SK-N-SH (cell line): ENCODE measurements around the gene TUT7. TPM values are rescaled to one million over a fixed set of nuclear protein-coding genes. Genes with fewer than 3 reads are reported as not detected.

Experiments used
- CTCF ChIA-PET: fragments of 300-600, 350-600 bp; formaldehyde crosslinking; extraction: SDS; loops from one replicate; lab custom pipeline; 2021; lab: Yijun Ruan, JAX
- POLR2A ChIA-PET: fragments of 350-600 bp; sonication (Branson Sonifier 250); formaldehyde crosslinking; extraction: SDS; loops from one replicate; lab custom pipeline; 2020; ENCODE audit warnings: antibody characterized with exemption, inconsistent platforms; lab: Yijun Ruan, JAX
- DNase-seq: peaks from one replicate; pipeline ENCODE4 v3.0.0; 2012
- H2AFZ ChIP-seq: fragments of 200-600 bp; sonication (generic); 2 replicates; pipeline ENCODE4 v1.8.1; 2016; ENCODE audit warnings: antibody characterized with exemption, mild to moderate bottlenecking, low read depth
- H3F3A ChIP-seq: fragments of 200-600 bp; sonication (generic); replicated peaks from 2 replicates; pipeline ENCODE3; 2016; ENCODE audit warnings: antibody characterized with exemption, mild to moderate bottlenecking; ENCODE audit not compliant: insufficient read depth
- H3K27ac ChIP-seq, 2 experiments: fragments of 200-500 bp in 1 of 2; fragments of 200-600 bp in 1 of 2; sonication (Bioruptor generic) in 1 of 2; sonication (generic), shearing (Covaris generic) in 1 of 2; 2 replicates each; pipeline versions ENCODE4 v1.5.1 to v1.6.1; 2014 to 2016; ENCODE audit warnings: low read depth in 2 of 2, inconsistent platforms in 1 of 2, low read length in 1 of 2, mild to moderate bottlenecking in 1 of 2, mixed read lengths in 1 of 2
- H3K27me3 ChIP-seq: fragments of 200-600 bp; sonication (generic), shearing (Covaris generic); 2 replicates; pipeline ENCODE4 v1.6.1; 2016; ENCODE audit warnings: mixed run types; ENCODE audit not compliant: insufficient read depth
- H3K36me3 ChIP-seq, 2 experiments: fragments of 200-500 bp in 1 of 2; fragments of 200-600 bp in 1 of 2; sonication (Bioruptor generic) in 1 of 2; sonication (generic) in 1 of 2; replicated peaks in 1 of 2; 2 replicates each; pipeline versions ENCODE3 to v1.5.1; 2014 to 2016; ENCODE audit warnings: low read length in 1 of 2, mild to moderate bottlenecking in 1 of 2; ENCODE audit not compliant: insufficient read depth in 2 of 2, control insufficient read depth in 1 of 2
- H3K4me1 ChIP-seq, 2 experiments: fragments of 200-500 bp in 1 of 2; fragments of 200-600 bp in 1 of 2; sonication (Bioruptor generic) in 1 of 2; sonication (generic), shearing (Covaris generic) in 1 of 2; 2 replicates each; pipeline versions ENCODE4 v1.5.1 to v1.6.1; 2014 to 2016; ENCODE audit warnings: low read depth in 1 of 2, low read length in 1 of 2, mixed run types in 1 of 2; ENCODE audit not compliant: insufficient read depth in 2 of 2, control insufficient read depth in 1 of 2
- H3K4me2 ChIP-seq: fragments of 200-600 bp; sonication (generic), shearing (Covaris generic); 2 replicates; pipeline ENCODE4 v1.6.1; 2017; ENCODE audit warnings: mixed run types
- H3K4me3 ChIP-seq, 2 experiments: fragments of 200-500 bp in 1 of 2; fragments of 200-600 bp in 1 of 2; sonication (Bioruptor generic) in 1 of 2; sonication (generic), shearing (Covaris generic) in 1 of 2; 2 replicates each; pipeline versions ENCODE4 v1.5.1 to v1.8.1; 2014 to 2016; ENCODE audit warnings: low read depth in 2 of 2, inconsistent platforms in 1 of 2, low read length in 1 of 2, mild to moderate bottlenecking in 1 of 2, mixed read lengths in 1 of 2, moderate library complexity in 1 of 2
- H3K79me2 ChIP-seq: fragments of 200-600 bp; sonication (generic); 2 replicates; pipeline ENCODE4 v1.8.1; 2017; ENCODE audit warnings: mild to moderate bottlenecking; ENCODE audit not compliant: insufficient read depth
- H3K9ac ChIP-seq: fragments of 200-600 bp; sonication (generic); 2 replicates; pipeline ENCODE4 v1.6.1; 2017; ENCODE audit warnings: mixed run types
- H3K9me2 ChIP-seq: fragments of 200-600 bp; sonication (generic); 2 replicates; pipeline ENCODE4 v1.6.1; 2017; ENCODE audit warnings: mixed run types
- H3K9me3 ChIP-seq: fragments of 200-600 bp; sonication (generic); 2 replicates; pipeline ENCODE4 v1.6.1; 2017; ENCODE audit warnings: mixed run types, mild to moderate bottlenecking, moderate library complexity
- H4K20me1 ChIP-seq: fragments of 200-600 bp; sonication (generic); 2 replicates; pipeline ENCODE4 v1.6.1; 2017; ENCODE audit warnings: mild to moderate bottlenecking, mixed run types; ENCODE audit not compliant: insufficient read depth
- EZH2phosphoT487 ChIP-seq: fragments of 200-600 bp; sonication (generic); IDR thresholded peaks from 2 replicates; pipeline ENCODE4 v1.6.1; 2017; ENCODE audit warnings: low read depth, mixed run types, mild to moderate bottlenecking, antibody characterized with exemption, moderate library complexity, borderline replicate concordance
- FOXJ3 ChIP-seq: sonication (generic); formaldehyde crosslinking; IDR thresholded peaks from 2 replicates; pipeline ENCODE4 v1.5.1; 2020; ENCODE audit warnings: mild to moderate bottlenecking, missing genetic modification reagents
- JUND ChIP-seq: IDR thresholded peaks from 2 replicates; pipeline ENCODE4 v1.4.0; 2012
- MEF2A ChIP-seq: IDR thresholded peaks from 2 replicates; pipeline ENCODE4 v1.4.0; 2012; ENCODE audit warnings: low read depth, borderline replicate concordance
- NFIC ChIP-seq: IDR thresholded peaks from 2 replicates; pipeline ENCODE4 v1.4.0; 2012; ENCODE audit warnings: borderline replicate concordance
- NRF1 ChIP-seq: IDR thresholded peaks from 2 replicates; pipeline ENCODE4 v1.6.1; 2012; ENCODE audit warnings: low read depth, mild to moderate bottlenecking, low read length
- REST ChIP-seq: IDR thresholded peaks from 2 replicates; pipeline ENCODE4 v1.6.1; 2012; ENCODE audit warnings: mild to moderate bottlenecking, low read depth, low read length, moderate library complexity
- RXRA ChIP-seq: IDR thresholded peaks from 2 replicates; pipeline ENCODE4 v1.4.0; 2012; ENCODE audit warnings: low read depth, mild to moderate bottlenecking, borderline replicate concordance
- TAF1 ChIP-seq: IDR thresholded peaks from 2 replicates; pipeline ENCODE4 v1.6.1; 2012; ENCODE audit warnings: low read depth, mild to moderate bottlenecking, low read length, moderate library complexity, borderline replicate concordance
- TEAD4 ChIP-seq: IDR thresholded peaks from 2 replicates; pipeline ENCODE4 v1.4.0; 2012; ENCODE audit warnings: mild to moderate bottlenecking, borderline replicate concordance; ENCODE audit not compliant: insufficient read depth
- WGBS: methylation state at CpG from one replicate; pipeline ENCODE4 v1.1.6; 2017; ENCODE audit warnings: low lambda C conversion rate; 5-methylcytosine and 5-hydroxymethylcytosine counted together
- polyA plus RNA-seq, 3 experiments: library from polyadenylated mRNA; depleted of rRNA; stranded (reverse); fragments of >200 nt; gene quantifications; 2 replicates each; pipeline ENCODE4 v1.2.3, GENCODE V29; 2012
- TF ChIP-seq, protein P1 (sequence below): IDR thresholded peaks from 2 replicates; pipeline ENCODE4 v1.4.0; 2012; ENCODE audit warnings: low read depth, borderline replicate concordance
- TF ChIP-seq, protein P2 (sequence below): IDR thresholded peaks from 2 replicates; pipeline ENCODE4; 2012
- TF ChIP-seq, protein P3 (sequence below): IDR thresholded peaks from 2 replicates; pipeline ENCODE4 v1.4.0; 2012; ENCODE audit warnings: low read depth

The TUT7 gene
- polyA plus RNA-seq, 1 of the 3 experiments (the other 2 are of a cell fraction): 6.7 TPM

DNA sequence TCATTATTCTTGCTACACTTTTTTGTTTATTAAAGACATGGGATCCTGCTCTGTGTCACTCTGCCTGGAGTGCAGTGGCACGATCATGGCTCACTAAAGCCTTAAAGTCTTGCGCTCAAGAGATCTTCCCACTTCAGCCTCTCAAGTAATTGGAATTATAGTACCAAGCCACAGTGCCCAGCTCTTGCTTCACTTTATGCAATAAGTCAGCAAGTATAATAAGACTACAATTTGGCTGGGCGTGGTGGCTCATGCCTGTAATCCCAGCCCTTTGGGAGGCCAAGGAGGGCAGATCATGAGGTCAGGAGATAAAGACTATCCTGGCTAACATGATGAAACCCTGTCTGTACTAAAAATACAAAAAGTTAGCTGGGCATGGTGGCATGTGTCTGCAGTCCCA lies 100.6 kb downstream of the TUT7 start:
- 80% methylated on average over 3 of the region's 3 CpGs for WGBS
- Histone ChIP-seq H3K9ac (no peak overlapping the region), H3K36me3 (no peaks in the 10 kb centered on the region), H3K4me3 (no peak overlapping the region), H3K9me2 (no peaks in the 10 kb centered on the region), H3K9me3 (no peaks in the 10 kb centered on the region), H3K79me2 (no peaks in the 10 kb centered on the region), H3K27me3 (no peaks in the 10 kb centered on the region), H4K20me1 (no peaks in the 10 kb centered on the region), H3K27ac (no peak overlapping the region), H3K4me2 (no peak overlapping the region), H3F3A (no peaks in the 10 kb centered on the region), H2AFZ (no peak overlapping the region), H3K4me1 (peaks cover 0 to 2% of the 10 kb centered on the region in 2 experiments; a peak in 1 of 4 replicates)
- TF ChIP-seq, protein P1, sequence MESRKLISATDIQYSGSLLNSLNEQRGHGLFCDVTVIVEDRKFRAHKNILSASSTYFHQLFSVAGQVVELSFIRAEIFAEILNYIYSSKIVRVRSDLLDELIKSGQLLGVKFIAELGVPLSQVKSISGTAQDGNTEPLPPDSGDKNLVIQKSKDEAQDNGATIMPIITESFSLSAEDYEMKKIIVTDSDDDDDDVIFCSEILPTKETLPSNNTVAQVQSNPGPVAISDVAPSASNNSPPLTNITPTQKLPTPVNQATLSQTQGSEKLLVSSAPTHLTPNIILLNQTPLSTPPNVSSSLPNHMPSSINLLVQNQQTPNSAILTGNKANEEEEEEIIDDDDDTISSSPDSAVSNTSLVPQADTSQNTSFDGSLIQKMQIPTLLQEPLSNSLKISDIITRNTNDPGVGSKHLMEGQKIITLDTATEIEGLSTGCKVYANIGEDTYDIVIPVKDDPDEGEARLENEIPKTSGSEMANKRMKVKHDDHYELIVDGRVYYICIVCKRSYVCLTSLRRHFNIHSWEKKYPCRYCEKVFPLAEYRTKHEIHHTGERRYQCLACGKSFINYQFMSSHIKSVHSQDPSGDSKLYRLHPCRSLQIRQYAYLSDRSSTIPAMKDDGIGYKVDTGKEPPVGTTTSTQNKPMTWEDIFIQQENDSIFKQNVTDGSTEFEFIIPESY: no peak
- no peak for TF ChIP-seq NRF1
- TF ChIP-seq EZH2phosphoT487: no peak
- TF ChIP-seq, protein P2, sequence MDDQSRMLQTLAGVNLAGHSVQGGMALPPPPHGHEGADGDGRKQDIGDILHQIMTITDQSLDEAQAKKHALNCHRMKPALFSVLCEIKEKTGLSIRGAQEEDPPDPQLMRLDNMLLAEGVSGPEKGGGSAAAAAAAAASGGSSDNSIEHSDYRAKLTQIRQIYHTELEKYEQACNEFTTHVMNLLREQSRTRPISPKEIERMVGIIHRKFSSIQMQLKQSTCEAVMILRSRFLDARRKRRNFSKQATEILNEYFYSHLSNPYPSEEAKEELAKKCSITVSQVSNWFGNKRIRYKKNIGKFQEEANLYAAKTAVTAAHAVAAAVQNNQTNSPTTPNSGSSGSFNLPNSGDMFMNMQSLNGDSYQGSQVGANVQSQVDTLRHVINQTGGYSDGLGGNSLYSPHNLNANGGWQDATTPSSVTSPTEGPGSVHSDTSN: no peak
- TF ChIP-seq REST: no peak
- TF ChIP-seq NFIC: no peak
- TF ChIP-seq JUND: no peak
- no peak for TF ChIP-seq TAF1
- TF ChIP-seq RXRA: no peak
- TF ChIP-seq FOXJ3 (CRISPR knock-in tag): no peak
- no peak for TF ChIP-seq MEF2A
- no peak for TF ChIP-seq TEAD4
- TF ChIP-seq, protein P3, sequence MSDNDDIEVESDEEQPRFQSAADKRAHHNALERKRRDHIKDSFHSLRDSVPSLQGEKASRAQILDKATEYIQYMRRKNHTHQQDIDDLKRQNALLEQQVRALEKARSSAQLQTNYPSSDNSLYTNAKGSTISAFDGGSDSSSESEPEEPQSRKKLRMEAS: no peak
- ChIA-PET POLR2A (no interaction called here), CTCF (interaction anchor here (0.6 kb wide), 1 partner anchor 233 kb away, joined by 3 read pairs; no protein-coding TSS in a partner anchor)
- DNase-seq: no peak
